Nephron progenitor cell (in vitro differentiated cells): ENCODE data around the gene SLC12A9.

Experiments used
- DNase-seq: peaks from one replicate; pipeline ENCODE4 v3.0.0; 2021
- H3K27ac Mint-ChIP-seq: 2 replicates; pipeline ENCODE4 v1.8.0; 2021; ENCODE audit warnings: mild to moderate bottlenecking, moderate library complexity, mixed read lengths
- H3K27me3 Mint-ChIP-seq: 2 replicates; pipeline ENCODE4 v1.8.0; 2021; ENCODE audit warnings: mild to moderate bottlenecking, low read depth, mixed read lengths; ENCODE audit not compliant: poor library complexity
- H3K36me3 Mint-ChIP-seq: 2 replicates; pipeline ENCODE4 v1.8.0; 2021; ENCODE audit warnings: low read depth, mixed read lengths
- H3K4me1 Mint-ChIP-seq: 2 replicates; pipeline ENCODE4 v1.8.0; 2021; ENCODE audit warnings: mixed read lengths
- H3K4me3 Mint-ChIP-seq: 2 replicates; pipeline ENCODE4 v1.8.0; 2021; ENCODE audit warnings: mild to moderate bottlenecking, moderate library complexity, mixed read lengths
- H3K9me3 Mint-ChIP-seq: 2 replicates; pipeline ENCODE4 v1.8.0; 2021; ENCODE audit warnings: mild to moderate bottlenecking, moderate library complexity, mixed read lengths
- CTCF ChIP-seq: fragments of 200-600 bp; sonication (generic); IDR thresholded peaks from 2 replicates; pipeline ENCODE4 v1.5.0; 2021; ENCODE audit warnings: antibody characterized with exemption

The SLC12A9 gene

GRCh38 chr7:100818825-100819224 lies 33.7 kb upstream of the SLC12A9 start:
- H3K36me3 Mint-ChIP-seq = peaks cover 69% of the 10 kb centered on the region
- no peak overlapping the region for H3K27ac Mint-ChIP-seq
- no peak for TF ChIP-seq CTCF
- peaks cover 5% of the 10 kb centered on the region for H3K4me1 Mint-ChIP-seq
- H3K9me3 Mint-ChIP-seq = no peaks in the 10 kb centered on the region
- no peaks in the 10 kb centered on the region for H3K27me3 Mint-ChIP-seq
- no peak for DNase-seq
- no peak overlapping the region for H3K4me3 Mint-ChIP-seq

- DNase-seq = no peak
- TF ChIP-seq CTCF = no peak
- Mint-ChIP-seq H3K27ac (no peak overlapping the region), H3K27me3 (no peaks in the 10 kb centered on the region), H3K4me1 (peaks cover 12% of the 10 kb centered on the region), H3K9me3 (no peaks in the 10 kb centered on the region), H3K36me3 (peaks cover 65% of the 10 kb centered on the region), H3K4me3 (no peak overlapping the region)
These were observed 32.9 kb upstream of the SLC12A9 start for GRCh38 chr7:100819586-100819985.

GRCh38 chr7:100822236-100823139 lies 30.0 kb upstream of the SLC12A9 start:
- H3K9me3 Mint-ChIP-seq = no peaks in the 10 kb centered on the region
- H3K4me1 Mint-ChIP-seq = peaks cover 32% of the 10 kb centered on the region
- no peak overlapping the region for H3K4me3 Mint-ChIP-seq

GRCh38 chr7:100823140-100823525 lies 29.4 kb upstream of the SLC12A9 start:
- Mint-ChIP-seq H3K4me3 (peak overlapping the region; percentile 6), H3K4me1 (peaks cover 36% of the 10 kb centered on the region), H3K9me3 (no peaks in the 10 kb centered on the region), H3K27ac (peak overlapping the region; percentile 30), H3K27me3 (no peaks in the 10 kb centered on the region), H3K36me3 (peaks cover 41% of the 10 kb centered on the region)
- DNase-seq = no peak
- no peak for TF ChIP-seq CTCF

More at GRCh38 chr7:100822236-100823139, 30.0 kb upstream of the SLC12A9 start:
- Mint-ChIP-seq H3K27me3 (no peaks in the 10 kb centered on the region), H3K27ac (no peak overlapping the region), H3K36me3 (peaks cover 48% of the 10 kb centered on the region)
- TF ChIP-seq CTCF = no peak
- no peak for DNase-seq

- no peak for DNase-seq
- H3K27ac Mint-ChIP-seq = no peak overlapping the region
- no peak overlapping the region for H3K4me3 Mint-ChIP-seq
- peaks cover 38% of the 10 kb centered on the region for H3K4me1 Mint-ChIP-seq
- peaks cover 38% of the 10 kb centered on the region for H3K36me3 Mint-ChIP-seq
- peaks cover under 1% of the 10 kb centered on the region for H3K27me3 Mint-ChIP-seq
- no peaks in the 10 kb centered on the region for H3K9me3 Mint-ChIP-seq
- no peak for TF ChIP-seq CTCF
These were observed 29.0 kb upstream of the SLC12A9 start for GRCh38 chr7:100823534-100823933.
